ENCODE data around the gene GREB1. TPM values are rescaled to one million over a fixed set of nuclear protein-coding genes. Genes with fewer than 3 reads are reported as not detected.
A peak's percentile ranks its signal among the peaks of the same experiment; 100 is the strongest.

GREB1 gene
- total and polyA plus RNA-seq, 2 experiments from 2014 or later: 5.7 to 6.4 TPM

DNA sequence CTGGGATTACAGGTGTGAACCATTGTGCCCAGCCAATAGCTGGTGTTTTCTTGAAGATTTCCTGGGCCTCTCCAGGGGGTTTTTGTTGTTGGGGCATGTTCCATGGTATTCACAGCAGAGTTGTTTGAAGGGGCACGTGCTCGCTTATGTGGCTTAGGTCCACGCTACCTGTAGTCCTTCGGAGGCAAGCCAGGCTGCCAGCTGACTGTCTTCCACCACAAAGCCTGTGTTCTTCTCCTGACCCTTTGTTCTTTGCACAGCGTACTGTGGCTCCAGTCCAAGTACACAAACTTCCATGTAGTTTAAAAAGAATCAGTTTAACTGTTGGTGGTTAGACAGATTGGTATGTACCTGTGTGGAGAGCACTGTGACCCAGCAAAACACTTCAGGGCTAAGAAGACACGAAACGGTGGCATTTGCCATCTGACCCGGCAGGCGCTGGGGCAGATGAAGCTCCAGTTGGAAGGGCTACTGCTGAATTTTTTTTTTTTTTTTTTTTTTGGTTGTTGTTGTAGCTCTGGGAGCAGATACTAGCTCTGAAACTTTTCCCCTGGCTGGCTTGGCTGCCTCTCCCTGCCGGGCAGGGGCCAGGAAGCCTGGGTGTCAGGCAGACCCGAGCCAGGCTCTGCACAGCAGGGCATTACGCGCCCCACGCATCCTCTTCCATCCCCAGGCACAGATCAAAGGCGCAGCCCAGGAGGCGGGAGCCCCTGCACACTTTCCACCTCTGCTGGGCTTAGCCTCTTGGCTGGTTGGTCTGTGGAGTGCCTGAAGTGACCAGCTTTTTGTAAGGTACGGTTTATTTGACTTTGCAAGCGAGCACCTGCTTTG lies 5.7 kb downstream of the GREB1 start:
- H3K9me2 ChIP-seq (replicated peaks; ENCODE audit: insufficient read depth): no peaks in the 10 kb centered on the region
- H4K20me1 ChIP-seq (ENCODE audit: insufficient read depth, poor library complexity, severe bottlenecking): no peaks in the 10 kb centered on the region
- H3K9me3 ChIP-seq (ENCODE audit: low read depth): no peaks in the 10 kb centered on the region
- WGBS (ENCODE audit: low lambda C conversion rate, missing lambda C conversion rate): 57% methylated on average over 18 of the region's 18 CpGs
- H3K27ac ChIP-seq: no peak overlapping the region
- no peaks in the 10 kb centered on the region for H3K27me3 ChIP-seq
- peak overlapping the region; percentile 34 for H3K4me2 ChIP-seq
- no peak for DNase-seq (ENCODE audit: low spot score)
- TF ChIP-seq, protein P1, sequence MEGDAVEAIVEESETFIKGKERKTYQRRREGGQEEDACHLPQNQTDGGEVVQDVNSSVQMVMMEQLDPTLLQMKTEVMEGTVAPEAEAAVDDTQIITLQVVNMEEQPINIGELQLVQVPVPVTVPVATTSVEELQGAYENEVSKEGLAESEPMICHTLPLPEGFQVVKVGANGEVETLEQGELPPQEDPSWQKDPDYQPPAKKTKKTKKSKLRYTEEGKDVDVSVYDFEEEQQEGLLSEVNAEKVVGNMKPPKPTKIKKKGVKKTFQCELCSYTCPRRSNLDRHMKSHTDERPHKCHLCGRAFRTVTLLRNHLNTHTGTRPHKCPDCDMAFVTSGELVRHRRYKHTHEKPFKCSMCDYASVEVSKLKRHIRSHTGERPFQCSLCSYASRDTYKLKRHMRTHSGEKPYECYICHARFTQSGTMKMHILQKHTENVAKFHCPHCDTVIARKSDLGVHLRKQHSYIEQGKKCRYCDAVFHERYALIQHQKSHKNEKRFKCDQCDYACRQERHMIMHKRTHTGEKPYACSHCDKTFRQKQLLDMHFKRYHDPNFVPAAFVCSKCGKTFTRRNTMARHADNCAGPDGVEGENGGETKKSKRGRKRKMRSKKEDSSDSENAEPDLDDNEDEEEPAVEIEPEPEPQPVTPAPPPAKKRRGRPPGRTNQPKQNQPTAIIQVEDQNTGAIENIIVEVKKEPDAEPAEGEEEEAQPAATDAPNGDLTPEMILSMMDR (IDR thresholded peaks at IDR 0.05; ENCODE audit: poor library complexity): no peak
- TF ChIP-seq EZH2 (IDR thresholded peaks at IDR 0.05; ENCODE audit: borderline replicate concordance) (no peak), EZH2phosphoT487 (IDR thresholded peaks at IDR 0.05; ENCODE audit: low read depth, severe bottlenecking, unreplicated experiment) (no peak)
- H3K4me3 ChIP-seq: no peak overlapping the region
- H3K36me3 ChIP-seq (replicated peaks; ENCODE audit: insufficient read depth, low read depth): no peaks in the 10 kb centered on the region
- H3K4me1 ChIP-seq (ENCODE audit: insufficient read depth): peaks cover 22% of the 10 kb centered on the region
- H3K79me2 ChIP-seq: no peaks in the 10 kb centered on the region
- no peak overlapping the region for H2AFZ ChIP-seq

DNA sequence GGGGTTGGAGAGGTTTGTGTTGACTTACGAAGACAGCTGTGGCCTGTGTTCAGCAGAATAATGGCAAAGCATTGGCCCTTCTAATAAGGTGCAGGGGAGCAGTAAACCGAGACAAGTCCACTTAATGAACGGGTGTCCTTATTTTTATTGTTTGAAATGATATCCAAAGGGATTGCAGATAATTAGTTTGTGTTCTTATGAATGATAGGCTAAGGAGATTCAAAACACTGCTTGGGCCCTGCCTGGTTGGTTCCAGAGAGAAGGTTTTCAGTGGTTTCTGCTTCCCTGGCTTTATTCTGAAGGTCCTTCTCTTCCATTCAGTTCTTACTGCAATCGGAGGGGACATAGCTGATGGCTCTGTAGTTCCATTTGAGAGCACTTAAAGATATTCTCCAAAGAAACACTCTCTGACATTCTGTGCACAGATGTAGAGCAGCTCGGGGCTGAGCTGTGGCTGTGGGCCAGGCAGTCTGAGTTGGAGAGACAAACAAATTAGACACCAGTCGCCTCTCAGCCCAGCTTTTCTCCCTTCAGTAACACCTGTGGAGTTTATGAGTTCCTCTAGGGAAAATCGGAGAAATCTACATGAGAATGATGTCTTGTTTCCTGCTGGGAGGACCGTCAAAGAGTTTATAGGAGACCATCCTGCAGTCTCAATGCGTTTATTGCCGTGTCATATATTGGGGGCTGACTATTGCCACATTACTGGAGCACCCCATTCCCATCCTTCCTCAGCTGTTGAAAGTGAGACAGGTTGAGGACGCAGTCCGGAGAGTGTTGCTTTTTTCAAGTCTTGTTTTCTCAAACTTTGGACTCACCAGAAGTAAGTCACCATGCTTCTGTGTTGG lies 6.5 kb downstream of the GREB1 start:
- whole genome bisulfite sequencing (ENCODE audit: low lambda C conversion rate, missing lambda C conversion rate): 58% methylated on average over 12 of the region's 12 CpGs
- Histone ChIP-seq H3K27ac (no peak overlapping the region), H3K4me2 (peak overlapping the region; percentile 34), H3K36me3 (replicated peaks; ENCODE audit: insufficient read depth, low read depth) (no peaks in the 10 kb centered on the region), H3K9me3 (ENCODE audit: low read depth) (no peaks in the 10 kb centered on the region), H3K4me3 (no peak overlapping the region), H4K20me1 (ENCODE audit: insufficient read depth, poor library complexity, severe bottlenecking) (no peaks in the 10 kb centered on the region), H3K79me2 (no peaks in the 10 kb centered on the region), H3K27me3 (no peaks in the 10 kb centered on the region), H3K9me2 (replicated peaks; ENCODE audit: insufficient read depth) (no peaks in the 10 kb centered on the region), H2AFZ (no peak overlapping the region), H3K4me1 (ENCODE audit: insufficient read depth) (peaks cover 22% of the 10 kb centered on the region)
- no peak for DNase-seq (ENCODE audit: low spot score)
- TF ChIP-seq, protein P1 (IDR thresholded peaks at IDR 0.05; ENCODE audit: poor library complexity): no peak
- no peak for TF ChIP-seq EZH2phosphoT487 (IDR thresholded peaks at IDR 0.05; ENCODE audit: low read depth, severe bottlenecking, unreplicated experiment)

DNA sequence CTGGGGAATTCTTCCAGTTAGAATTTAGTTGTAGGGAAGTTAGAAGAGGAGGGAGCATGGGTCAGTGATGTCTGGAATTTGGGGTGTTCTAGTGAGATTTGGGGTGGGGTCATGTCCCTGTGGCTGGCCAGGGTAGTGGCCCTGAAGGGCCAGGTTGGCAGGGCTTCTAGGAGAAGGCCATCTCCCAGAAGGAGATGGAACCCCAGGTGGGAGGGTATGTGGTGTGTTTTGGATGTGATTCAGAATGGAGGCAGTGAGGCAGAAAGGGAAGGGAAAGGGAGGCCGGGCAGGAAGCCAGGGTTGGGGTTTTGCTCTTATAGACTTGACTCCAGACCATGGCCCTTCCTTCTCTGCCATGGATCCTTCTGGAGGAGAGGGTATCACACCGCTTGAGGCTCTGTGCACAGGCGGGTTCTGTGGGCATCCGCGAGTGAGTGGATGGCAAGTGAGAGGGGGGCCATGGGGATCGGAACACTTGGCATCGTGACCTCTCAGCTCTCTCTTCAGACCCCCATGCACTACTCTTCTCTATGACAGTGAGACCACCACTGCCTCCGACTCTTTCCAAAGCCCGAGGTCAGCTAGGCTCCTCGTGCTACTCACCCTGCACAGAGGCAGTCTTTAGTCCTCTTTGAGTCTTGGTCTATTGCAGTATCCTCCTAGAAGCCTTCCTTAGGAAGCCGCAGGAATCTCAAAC lies 7.3 kb downstream of the GREB1 start:
- Histone ChIP-seq H3K4me2 (no peak overlapping the region), H3K27me3 (no peaks in the 10 kb centered on the region), H3K27ac (no peak overlapping the region), H3K9me3 (ENCODE audit: low read depth) (no peaks in the 10 kb centered on the region), H3K4me3 (no peak overlapping the region), H3K36me3 (replicated peaks; ENCODE audit: insufficient read depth, low read depth) (no peaks in the 10 kb centered on the region), H4K20me1 (ENCODE audit: insufficient read depth, poor library complexity, severe bottlenecking) (no peaks in the 10 kb centered on the region), H3K4me1 (ENCODE audit: insufficient read depth) (peaks cover 22% of the 10 kb centered on the region), H3K79me2 (no peaks in the 10 kb centered on the region), H3K9me2 (replicated peaks; ENCODE audit: insufficient read depth) (no peaks in the 10 kb centered on the region), H2AFZ (no peak overlapping the region)
- WGBS (ENCODE audit: low lambda C conversion rate, missing lambda C conversion rate): 91% methylated on average over 9 of the region's 11 CpGs
- DNase-seq (ENCODE audit: low spot score): no peak
- TF ChIP-seq EZH2 (IDR thresholded peaks at IDR 0.05; ENCODE audit: borderline replicate concordance) (no peak), EZH2phosphoT487 (IDR thresholded peaks at IDR 0.05; ENCODE audit: low read depth, severe bottlenecking, unreplicated experiment) (no peak)
- TF ChIP-seq, protein P1 (IDR thresholded peaks at IDR 0.05; ENCODE audit: poor library complexity): no peak

All from hepatocyte (in vitro differentiated cells).